Endothelial cell of umbilical vein (primary cell): ENCODE measurements around the gene AMFR. TPM values are rescaled to one million over a fixed set of nuclear protein-coding genes. Genes with fewer than 3 reads are reported as not detected.

Source experiments
- BruUV-seq: library from RNA; stranded (reverse); fragments of 400-500 nt; replicated peaks from 2 replicates; lab custom pipeline; 2021; lab: Mats Ljungman, UMichigan
- CTCF ChIA-PET: fragments of 300-600, 350-600 bp; sonication (Branson Sonifier 250); formaldehyde crosslinking; loops from one replicate; lab custom pipeline; 2021; ENCODE audit warnings: antibody characterized with exemption, inconsistent platforms; lab: Charles Lee
- POLR2A ChIA-PET: fragments of 300-600, 350-600 bp; sonication (Branson Sonifier 250); formaldehyde crosslinking; loops from one replicate; lab custom pipeline; 2021; ENCODE audit warnings: antibody characterized with exemption, inconsistent platforms; lab: Charles Lee
- DNase-seq: peaks from one replicate; pipeline ENCODE4 v3.0.0-alpha.2; 2011; ENCODE audit warnings: low read depth, low spot score
- FAIRE-seq: peaks from 2 replicates; lab custom pipeline; 2011; peaks lifted over from hg19 to GRCh38; lab: Jason Lieb, UNC
- H2AFZ ChIP-seq: 2 replicates; pipeline ENCODE4 v1.6.0; 2012; ENCODE audit warnings: low read depth, low read length, control low read depth, inconsistent platforms
- H3K27ac ChIP-seq: 2 replicates; pipeline ENCODE4 v1.5.1; 2011; ENCODE audit warnings: low read depth, mild to moderate bottlenecking, control low read depth, low read length, moderate library complexity; ENCODE audit not compliant: insufficient read depth
- H3K27me3 ChIP-seq, 2 experiments: 2 replicates each; pipeline versions ENCODE4 v1.6.0 to v1.6.1; 2011; ENCODE audit warnings: low read length in 2 of 2, mixed read lengths in 1 of 2; ENCODE audit not compliant: control insufficient read depth in 2 of 2, insufficient read depth in 2 of 2
- H3K36me3 ChIP-seq, 2 experiments: 2 replicates in 1 of 2; 3 replicates in 1 of 2; pipeline ENCODE4 v1.5.1; 2011; ENCODE audit warnings: low read length in 2 of 2, mild to moderate bottlenecking in 1 of 2, moderate library complexity in 1 of 2; ENCODE audit not compliant: control insufficient read depth in 2 of 2, insufficient read depth in 2 of 2; ENCODE audit errors: extremely low read depth in 1 of 2
- H3K4me1 ChIP-seq: 3 replicates; pipeline ENCODE4 v1.5.1; 2011; ENCODE audit warnings: mild to moderate bottlenecking, low read length; ENCODE audit not compliant: control insufficient read depth, insufficient read depth; ENCODE audit errors: extremely low read depth
- H3K4me2 ChIP-seq: 2 replicates; pipeline ENCODE4 v1.6.1; 2011; ENCODE audit warnings: low read length, control low read depth, mixed read lengths; ENCODE audit not compliant: insufficient read depth
- H3K4me3 ChIP-seq, 3 experiments: fragments of 200-600 bp in 1 of 3; sonication (generic), shearing (Covaris generic) in 1 of 3; replicated peaks in 1 of 3; 2 replicates each; pipeline ENCODE4 v1.5.1; 2011 to 2016; ENCODE audit warnings: control low read depth in 3 of 3, low read length in 3 of 3, mild to moderate bottlenecking in 2 of 3, inconsistent platforms in 1 of 3, low read depth in 1 of 3, moderate library complexity in 1 of 3; ENCODE audit not compliant: insufficient read depth in 1 of 3
- H3K79me2 ChIP-seq: 2 replicates; pipeline ENCODE4 v1.6.0; 2012; ENCODE audit warnings: low read length, inconsistent platforms; ENCODE audit not compliant: control insufficient read depth, insufficient read depth
- H3K9ac ChIP-seq: replicated peaks from 2 replicates; pipeline ENCODE3; 2011; ENCODE audit warnings: low read length, control low read depth; ENCODE audit not compliant: insufficient read depth; ENCODE audit errors: extremely low read depth
- H3K9me1 ChIP-seq: replicated peaks from 3 replicates; pipeline ENCODE4 v1.6.0; 2011; ENCODE audit warnings: mild to moderate bottlenecking, low read length; ENCODE audit not compliant: control insufficient read depth, insufficient read depth; ENCODE audit errors: extremely low read depth
- H3K9me3 ChIP-seq: replicated peaks from 2 replicates; pipeline ENCODE4 v1.5.1; 2012; ENCODE audit warnings: low read length, inconsistent platforms; ENCODE audit not compliant: control insufficient read depth, insufficient read depth
- H4K20me1 ChIP-seq: replicated peaks from 2 replicates; pipeline ENCODE3; 2011; ENCODE audit warnings: mild to moderate bottlenecking, low read length; ENCODE audit not compliant: control insufficient read depth, insufficient read depth; ENCODE audit errors: extremely low read depth
- EZH2 ChIP-seq: IDR thresholded peaks from 2 replicates; pipeline ENCODE4 v1.6.1; 2012; ENCODE audit warnings: borderline replicate concordance, low read depth, mild to moderate bottlenecking, moderate library complexity, low read length, inconsistent platforms; ENCODE audit not compliant: severe bottlenecking
- FOS ChIP-seq: IDR thresholded peaks from 2 replicates; pipeline ENCODE4 v1.6.1; 2011; ENCODE audit warnings: mild to moderate bottlenecking, low read length, moderate library complexity, borderline replicate concordance; ENCODE audit not compliant: insufficient read depth
- GATA2 ChIP-seq: IDR thresholded peaks from 2 replicates; pipeline ENCODE4 v1.7.0; 2011; ENCODE audit warnings: low read depth, mild to moderate bottlenecking, moderate library complexity, mixed read lengths, low read length; ENCODE audit not compliant: insufficient read length, insufficient read depth
- JUN ChIP-seq: IDR thresholded peaks from 2 replicates; pipeline ENCODE4 v1.6.1; 2011; ENCODE audit warnings: borderline replicate concordance, low read depth; ENCODE audit not compliant: insufficient read length, insufficient read depth
- MYC ChIP-seq: IDR thresholded peaks from one replicate; pipeline ENCODE4 v1.6.1; 2011; ENCODE audit warnings: mild to moderate bottlenecking, low read depth, low read length
- POLR2A ChIP-seq: IDR thresholded peaks from 2 replicates; pipeline ENCODE4 v1.6.1; 2012; ENCODE audit warnings: low read depth, mild to moderate bottlenecking, control low read depth, low read length
- POLR2AphosphoS5 ChIP-seq: IDR thresholded peaks from 2 replicates; pipeline ENCODE4 v1.6.1; 2012; ENCODE audit warnings: low read depth, mild to moderate bottlenecking, control low read depth, low read length, moderate library complexity; ENCODE audit not compliant: insufficient read depth
- dilution Hi-C: fragments of 300-500 bp; cut with MboI; formaldehyde crosslinking; loops from one replicate; pipeline ENCODE4 v1.15.0; 2019; ENCODE audit warnings: low sequenced_read_pairs; ENCODE audit not compliant: extremely low pct_ligation_motif_present
- intact Hi-C: fragments of 100-400 bp; cut with micrococcal nuclease; formaldehyde crosslinking; loops from one replicate; pipeline ENCODE4 v1.10.0; 2022
- polyA plus RNA-seq, 4 experiments: library from polyadenylated mRNA; depleted of rRNA in 3 of 4; stranded (reverse) in 3 of 4; unstranded in 1 of 4; fragments of >200 nt; gene quantifications; 2 replicates each; pipeline versions ENCODE4 v1.2.1 to v1.2.3, GENCODE V29; 2011 to 2012; ENCODE audit warnings: missing spikeins in 1 of 4
- total RNA-seq: library from RNA; stranded (reverse); gene quantifications from 2 replicates; pipeline ENCODE4 v1.2.3, GENCODE V29; 2021
- TF ChIP-seq, protein P1 (sequence below), 2 donors: IDR thresholded peaks; 1 replicate in 1 of 2; 2 replicates in 1 of 2; pipeline ENCODE4 v1.5.1; 2011; ENCODE audit warnings: low read length in 2 of 2, mild to moderate bottlenecking in 2 of 2, moderate library complexity in 2 of 2, control low read depth in 1 of 2, inconsistent platforms in 1 of 2, low read depth in 1 of 2; ENCODE audit not compliant: insufficient read depth in 1 of 2; ENCODE audit errors: extremely low read depth in 1 of 2
- TF ChIP-seq, protein P2 (sequence below): IDR thresholded peaks from 2 replicates; pipeline ENCODE4 v1.6.1; 2011; ENCODE audit not compliant: insufficient read depth, insufficient read length

The AMFR gene
- total and polyA plus RNA-seq, 2 donors (not counting 3 experiments of a cell fraction or from before 2014, with no cell fraction given): 66.5 to 71.7 TPM

DNA sequence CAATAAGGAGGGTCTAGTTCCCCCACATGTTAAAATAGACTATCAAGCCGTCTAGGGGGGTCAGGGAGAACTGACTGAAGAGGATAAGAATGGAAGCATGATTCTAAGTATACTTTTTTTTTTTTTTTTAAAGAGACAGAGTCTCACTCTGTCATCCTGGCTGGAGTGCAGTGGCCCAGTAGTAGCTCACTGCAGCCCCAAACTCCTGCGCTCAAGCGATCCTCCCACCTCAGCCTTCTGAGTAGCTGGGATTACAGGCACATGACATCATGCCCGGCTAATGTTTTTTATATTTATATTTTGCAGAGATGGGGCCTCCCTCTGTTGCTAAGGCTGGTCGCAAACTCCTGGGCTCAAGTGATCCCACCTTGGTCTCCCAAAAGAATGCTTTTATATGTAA, 14.2 kb downstream of the AMFR start:
- no peak for FAIRE-seq
- TF ChIP-seq JUN: no peak
- TF ChIP-seq POLR2AphosphoS5: no peak
- TF ChIP-seq MYC: no peak
- no peak for TF ChIP-seq FOS
- no peak for TF ChIP-seq EZH2
- TF ChIP-seq GATA2: no peak
- TF ChIP-seq, protein P1, sequence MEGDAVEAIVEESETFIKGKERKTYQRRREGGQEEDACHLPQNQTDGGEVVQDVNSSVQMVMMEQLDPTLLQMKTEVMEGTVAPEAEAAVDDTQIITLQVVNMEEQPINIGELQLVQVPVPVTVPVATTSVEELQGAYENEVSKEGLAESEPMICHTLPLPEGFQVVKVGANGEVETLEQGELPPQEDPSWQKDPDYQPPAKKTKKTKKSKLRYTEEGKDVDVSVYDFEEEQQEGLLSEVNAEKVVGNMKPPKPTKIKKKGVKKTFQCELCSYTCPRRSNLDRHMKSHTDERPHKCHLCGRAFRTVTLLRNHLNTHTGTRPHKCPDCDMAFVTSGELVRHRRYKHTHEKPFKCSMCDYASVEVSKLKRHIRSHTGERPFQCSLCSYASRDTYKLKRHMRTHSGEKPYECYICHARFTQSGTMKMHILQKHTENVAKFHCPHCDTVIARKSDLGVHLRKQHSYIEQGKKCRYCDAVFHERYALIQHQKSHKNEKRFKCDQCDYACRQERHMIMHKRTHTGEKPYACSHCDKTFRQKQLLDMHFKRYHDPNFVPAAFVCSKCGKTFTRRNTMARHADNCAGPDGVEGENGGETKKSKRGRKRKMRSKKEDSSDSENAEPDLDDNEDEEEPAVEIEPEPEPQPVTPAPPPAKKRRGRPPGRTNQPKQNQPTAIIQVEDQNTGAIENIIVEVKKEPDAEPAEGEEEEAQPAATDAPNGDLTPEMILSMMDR (IDR thresholded peaks at IDR 0.05; ENCODE audit: extremely low read depth in 1 of 2, insufficient read depth in 1 of 2, low read depth in 1 of 2, low read length in 2 of 2): no peak
- TF ChIP-seq POLR2A: no peak
- TF ChIP-seq, protein P2, sequence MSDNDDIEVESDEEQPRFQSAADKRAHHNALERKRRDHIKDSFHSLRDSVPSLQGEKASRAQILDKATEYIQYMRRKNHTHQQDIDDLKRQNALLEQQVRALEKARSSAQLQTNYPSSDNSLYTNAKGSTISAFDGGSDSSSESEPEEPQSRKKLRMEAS: no peak

More for the DNA sequence above, 14.2 kb downstream of the AMFR start:
- BruUV-seq: no TSS peak
- no peaks in the 10 kb centered on the region for H3K9me3 ChIP-seq
- H3K9ac ChIP-seq: no peak overlapping the region
- dilution Hi-C loops (no loop called here), intact Hi-C loops (no loop called here)
- no peaks in the 10 kb centered on the region for H3K4me1 ChIP-seq
- no peak overlapping the region for H3K27ac ChIP-seq
- H3K9me1 ChIP-seq: no peaks in the 10 kb centered on the region
- H4K20me1 ChIP-seq: no peaks in the 10 kb centered on the region
- POLR2A ChIA-PET: no interaction called here
- H3K4me2 ChIP-seq: no peak overlapping the region
- no peak overlapping the region for H3K4me3 ChIP-seq
- no peak overlapping the region for H2AFZ ChIP-seq
- H3K36me3 ChIP-seq: peaks cover 12 to 15% of the 10 kb centered on the region in 2 experiments
- H3K27me3 ChIP-seq: no peaks in the 10 kb centered on the region
- H3K79me2 ChIP-seq: peaks cover 12% of the 10 kb centered on the region
- DNase-seq: no peak
- CTCF ChIA-PET: interaction anchor here (1.3 kb wide), 1 partner anchor 10 kb away, joined by 3 read pairs; no protein-coding TSS in a partner anchor
